Measurements from ENCODE around the gene ABCC2.

- TF ChIP-seq EZH2 (IDR thresholded peaks at IDR 0.05; ENCODE audit: low read length), result no peak
- no peak for TF ChIP-seq CTCF (optimal IDR thresholded peaks at IDR 0.05 in 1 of 3, IDR thresholded peaks at IDR 0.05 in 1 of 3, conservative IDR thresholded peaks at IDR 0.05 in 1 of 3; ENCODE audit: extremely low read depth in 1 of 3, insufficient read depth in 2 of 3, low read length in 3 of 3)
Observed at GRCh38 chr10:99851825-99852224, 69.4 kb downstream of the ABCC2 start.

Measured in keratinocyte (primary cell).